Esophagus squamous epithelium (tissue), 4 donors: Measurements from ENCODE around the gene SLIT1.

Experiments
- POLR2A ChIP-seq, 4 donors: fragments of 450-650 bp; IDR thresholded peaks; one replicate each; pipeline ENCODE4 v1.6.1; 2017; ENCODE audit warnings: antibody characterized with exemption in 4 of 4, mild to moderate bottlenecking in 4 of 4, moderate library complexity in 3 of 4
- TF ChIP-seq, protein P1 (sequence below), 6 experiments: fragments of 450-650 bp in 4 of 6; fragments of 200-600 bp in 2 of 6; sonication (generic) in 2 of 6; IDR thresholded peaks; one replicate each; pipeline ENCODE4 v1.5.1; 2016 to 2019; ENCODE audit warnings: antibody characterized with exemption in 6 of 6, mild to moderate bottlenecking in 4 of 6, moderate library complexity in 4 of 6

- TF ChIP-seq, protein P1, sequence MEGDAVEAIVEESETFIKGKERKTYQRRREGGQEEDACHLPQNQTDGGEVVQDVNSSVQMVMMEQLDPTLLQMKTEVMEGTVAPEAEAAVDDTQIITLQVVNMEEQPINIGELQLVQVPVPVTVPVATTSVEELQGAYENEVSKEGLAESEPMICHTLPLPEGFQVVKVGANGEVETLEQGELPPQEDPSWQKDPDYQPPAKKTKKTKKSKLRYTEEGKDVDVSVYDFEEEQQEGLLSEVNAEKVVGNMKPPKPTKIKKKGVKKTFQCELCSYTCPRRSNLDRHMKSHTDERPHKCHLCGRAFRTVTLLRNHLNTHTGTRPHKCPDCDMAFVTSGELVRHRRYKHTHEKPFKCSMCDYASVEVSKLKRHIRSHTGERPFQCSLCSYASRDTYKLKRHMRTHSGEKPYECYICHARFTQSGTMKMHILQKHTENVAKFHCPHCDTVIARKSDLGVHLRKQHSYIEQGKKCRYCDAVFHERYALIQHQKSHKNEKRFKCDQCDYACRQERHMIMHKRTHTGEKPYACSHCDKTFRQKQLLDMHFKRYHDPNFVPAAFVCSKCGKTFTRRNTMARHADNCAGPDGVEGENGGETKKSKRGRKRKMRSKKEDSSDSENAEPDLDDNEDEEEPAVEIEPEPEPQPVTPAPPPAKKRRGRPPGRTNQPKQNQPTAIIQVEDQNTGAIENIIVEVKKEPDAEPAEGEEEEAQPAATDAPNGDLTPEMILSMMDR (IDR thresholded peaks at IDR 0.05): no peak
- TF ChIP-seq POLR2A (IDR thresholded peaks at IDR 0.05): no peak
Measured at GRCh38 chr10:97129666-97130065, 56.1 kb downstream of the SLIT1 start.
